ENCODE measurements around the gene TAAR1.

- TF ChIP-seq CTCF (IDR thresholded peaks at IDR 0.05; ENCODE audit: borderline replicate concordance, extremely low read depth, low read length, poor library complexity, severe bottlenecking) (no peak), EZH2 (IDR thresholded peaks at IDR 0.05; ENCODE audit: borderline replicate concordance, low read depth, low read length, severe bottlenecking) (no peak)
Observed at GRCh38 chr6:132611616-132612015, 47.4 kb downstream of the TAAR1 start.

All from DND-41 (cell line).